GM12892 (cell line): ENCODE data around the gene NFIB.

Experiments
- POLR2A ChIP-seq: IDR thresholded peaks from 2 replicates; pipeline ENCODE4 v1.6.1; 2011; ENCODE audit warnings: low read depth, low read length, control low read depth
- POLR2AphosphoS5 ChIP-seq: IDR thresholded peaks from 2 replicates; pipeline ENCODE4 v1.6.1; 2011; ENCODE audit warnings: low read depth, low read length, control low read depth

- TF ChIP-seq POLR2AphosphoS5 (no peak), POLR2A (no peak)
These were observed 251.9 kb downstream of the NFIB start for GRCh38 chr9:14061936-14062585.
